HG02870 (cell line): ENCODE results near the gene OSBP.
A peak's percentile ranks its signal among the peaks of the same experiment; 100 is the strongest.
"Not testable (repeated sequence)": the region's sequence is repeated elsewhere in the genome, so short reads cannot be mapped to it uniquely, and the experiment has no call there.

ENCODE experiments used
- ATAC-seq: cut with Tn5 transposase; IDR thresholded peaks from one replicate; pipeline ENCODE4 v1.9.1; 2021; ENCODE audit warnings: mild to moderate bottlenecking, moderate library complexity; ENCODE audit not compliant: unreplicated experiment

OSBP gene

DNA sequence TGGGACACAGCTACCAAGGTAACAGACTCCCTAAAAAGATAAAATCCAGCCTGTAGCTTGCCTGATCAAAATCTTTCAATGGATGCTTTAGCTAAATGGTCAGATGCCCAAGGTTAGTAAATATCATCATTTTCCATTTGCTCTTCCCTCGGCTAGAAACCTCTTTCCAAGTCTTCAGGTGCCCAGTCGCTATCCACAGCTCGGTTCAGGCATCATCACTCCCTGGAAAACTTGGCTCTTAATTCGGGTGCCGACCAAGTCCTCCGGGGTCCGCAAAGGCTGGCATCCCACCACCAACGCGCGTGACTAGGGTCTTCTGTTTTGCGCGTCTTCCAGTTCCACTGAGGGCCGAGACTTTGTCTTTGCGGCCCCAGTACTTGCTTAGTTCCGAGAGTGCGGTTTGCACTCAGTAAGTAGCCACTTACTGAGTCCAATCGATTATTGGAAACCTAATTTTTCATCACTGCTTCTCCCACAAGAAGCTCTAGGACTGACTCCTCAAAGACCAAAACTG is 59.9 kb downstream of the OSBP start:
- no peak for ATAC-seq

DNA sequence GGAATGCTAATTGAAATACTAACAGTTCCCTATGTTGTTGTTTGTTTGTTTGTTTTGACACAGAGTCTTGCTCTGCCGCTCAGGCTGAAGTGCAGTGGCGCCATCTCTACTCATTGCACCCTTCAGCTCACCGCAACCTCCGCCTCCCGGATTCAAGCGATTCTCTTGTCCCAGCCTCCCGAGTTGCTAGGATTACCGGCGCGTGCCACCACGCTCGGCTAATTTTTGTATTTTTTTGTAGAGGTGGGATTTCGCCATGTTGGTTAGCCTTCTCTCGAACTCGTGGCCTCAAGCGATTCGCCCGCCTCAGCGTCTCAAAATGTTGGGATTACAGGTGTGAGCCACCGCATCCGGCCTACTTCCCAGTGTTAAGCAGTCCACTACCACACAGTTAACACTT is 62.3 kb downstream of the OSBP start:
- no peak for ATAC-seq

DNA sequence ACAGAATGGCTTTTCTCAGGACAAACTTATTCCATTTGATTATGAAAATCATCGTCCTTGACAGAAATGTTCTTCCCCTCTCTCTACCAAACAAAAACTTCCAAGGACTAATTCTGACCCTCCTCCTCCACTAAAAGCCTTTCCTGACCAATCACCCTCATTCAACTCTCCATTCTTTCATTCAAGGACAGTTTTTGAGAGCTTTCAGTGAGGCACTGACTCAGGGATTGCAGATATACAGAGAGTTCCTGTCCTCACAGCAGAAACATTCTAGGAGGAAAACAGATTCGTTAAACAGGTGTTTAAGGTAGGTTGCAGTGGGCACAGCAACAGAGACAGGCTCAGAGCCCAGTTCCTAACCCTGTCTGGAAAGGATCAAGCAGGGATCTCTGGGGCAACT is 62.7 kb downstream of the OSBP start:
- ATAC-seq: no peak

DNA sequence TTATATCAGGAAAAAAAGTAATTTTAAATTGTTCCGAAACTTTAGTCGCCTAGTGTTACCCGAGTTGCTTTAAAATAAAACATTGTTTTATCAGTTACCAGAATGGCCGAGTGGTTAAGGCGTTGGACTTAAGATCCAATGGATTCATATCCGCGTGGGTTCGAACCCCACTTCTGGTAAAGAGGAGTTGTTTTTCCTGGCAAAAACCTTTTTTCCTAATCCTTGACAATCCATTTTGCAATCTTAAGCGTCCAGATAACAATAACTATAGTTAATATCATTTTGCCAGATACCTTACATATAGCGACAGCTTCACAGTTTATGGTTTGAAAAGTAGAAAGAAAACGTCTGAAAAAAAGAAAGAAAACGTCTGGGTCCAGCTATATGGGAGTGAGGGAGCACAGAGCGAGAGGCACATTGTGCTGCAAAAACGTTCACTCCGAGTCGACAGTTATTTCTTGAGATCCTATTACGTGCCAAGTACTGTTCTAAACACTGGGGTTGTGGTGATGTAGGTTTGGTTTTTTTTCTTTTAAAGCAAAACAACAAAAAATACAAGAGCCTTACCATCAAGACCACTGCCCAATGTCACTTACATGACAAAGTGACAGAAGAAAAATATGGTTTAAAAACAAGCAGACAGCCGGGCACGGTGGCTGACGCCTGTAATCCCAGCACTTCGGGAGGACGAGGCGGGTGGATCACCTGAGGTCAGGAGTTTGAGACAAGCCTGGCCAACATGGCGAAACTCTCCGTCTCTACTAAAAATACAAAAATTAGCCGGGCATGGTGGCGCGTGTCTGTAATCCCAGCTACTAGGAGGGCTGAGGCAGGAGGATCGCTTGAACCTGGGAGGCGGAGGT is 63.7 kb downstream of the OSBP start:
- no peak for ATAC-seq

DNA sequence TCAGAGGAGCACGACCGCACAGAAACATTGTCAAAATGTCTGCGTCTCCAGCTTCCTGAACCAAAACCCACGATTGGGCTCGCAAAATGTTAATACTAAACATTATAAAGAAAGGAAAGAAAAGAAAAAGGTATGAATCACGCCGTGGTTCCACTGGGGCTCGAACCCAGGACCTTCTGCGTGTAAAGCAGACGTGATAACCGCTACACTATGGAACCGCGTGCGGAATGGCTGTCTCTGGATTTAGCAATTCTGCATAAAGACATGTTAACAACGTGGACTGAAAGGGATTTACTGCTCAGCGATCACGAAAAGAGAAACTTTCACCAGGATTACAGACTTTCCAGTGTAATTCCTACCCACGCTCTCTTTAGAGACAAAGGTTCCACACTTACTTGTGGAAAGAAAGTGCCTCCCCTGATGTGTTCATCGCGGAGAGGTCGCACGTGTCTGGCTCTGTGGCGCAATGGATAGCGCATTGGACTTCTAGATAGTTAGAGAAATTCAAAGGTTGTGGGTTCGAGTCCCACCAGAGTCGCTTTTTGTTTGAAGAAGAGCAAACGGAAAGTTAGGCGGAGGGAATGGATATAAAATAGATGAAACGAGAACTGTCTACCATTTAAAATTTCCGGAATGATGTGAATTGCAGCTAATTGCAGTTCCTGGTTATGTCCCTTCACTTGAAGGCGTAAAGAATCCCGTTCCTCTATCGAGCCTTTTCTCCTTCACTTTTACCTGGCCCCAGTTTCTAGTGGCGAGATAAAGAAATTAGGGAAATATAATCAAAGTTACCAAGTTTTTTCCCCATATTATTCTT is 64.5 kb downstream of the OSBP start:
- ATAC-seq: peak; percentile 23

DNA sequence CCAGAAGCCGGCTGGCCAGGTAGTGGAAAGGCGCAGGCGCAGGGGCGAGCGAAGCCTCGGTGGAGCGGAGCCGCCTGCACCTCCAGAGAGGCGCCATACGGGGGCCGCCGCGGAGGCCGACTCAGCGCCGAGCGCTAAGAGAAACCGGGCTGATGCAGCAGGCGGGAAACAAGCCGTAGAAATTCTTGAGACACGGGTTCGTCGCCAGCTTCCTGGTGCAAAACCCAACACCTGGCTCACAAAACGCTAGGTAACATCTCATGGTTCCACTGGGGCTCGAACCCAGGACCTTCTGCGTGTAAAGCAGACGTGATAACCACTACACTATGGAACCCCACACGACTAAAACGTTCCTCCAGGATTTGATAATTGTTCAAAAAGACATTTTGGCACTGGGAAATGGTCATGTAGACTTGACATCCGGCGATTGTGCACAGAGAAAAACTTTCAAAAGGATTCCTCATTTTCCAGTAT is 65.2 kb downstream of the OSBP start:
- ATAC-seq: peak; percentile 89

DNA sequence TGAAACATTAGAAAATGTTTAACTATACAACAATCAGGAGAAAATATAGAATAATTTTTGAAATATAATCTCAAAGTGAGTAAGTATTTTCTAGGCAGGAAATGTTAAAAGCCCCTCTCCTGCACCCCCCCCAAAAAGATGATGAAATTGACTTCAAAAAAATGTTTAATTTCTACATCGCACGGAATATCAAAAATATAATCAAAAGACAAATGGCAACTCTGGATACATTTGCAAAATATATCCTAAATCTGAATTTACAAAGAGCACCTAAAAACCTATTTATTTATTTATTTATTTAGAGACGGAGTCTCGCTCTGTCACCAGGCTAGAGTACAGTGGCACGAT is 67.3 kb downstream of the OSBP start:
- ATAC-seq: no peak

DNA sequence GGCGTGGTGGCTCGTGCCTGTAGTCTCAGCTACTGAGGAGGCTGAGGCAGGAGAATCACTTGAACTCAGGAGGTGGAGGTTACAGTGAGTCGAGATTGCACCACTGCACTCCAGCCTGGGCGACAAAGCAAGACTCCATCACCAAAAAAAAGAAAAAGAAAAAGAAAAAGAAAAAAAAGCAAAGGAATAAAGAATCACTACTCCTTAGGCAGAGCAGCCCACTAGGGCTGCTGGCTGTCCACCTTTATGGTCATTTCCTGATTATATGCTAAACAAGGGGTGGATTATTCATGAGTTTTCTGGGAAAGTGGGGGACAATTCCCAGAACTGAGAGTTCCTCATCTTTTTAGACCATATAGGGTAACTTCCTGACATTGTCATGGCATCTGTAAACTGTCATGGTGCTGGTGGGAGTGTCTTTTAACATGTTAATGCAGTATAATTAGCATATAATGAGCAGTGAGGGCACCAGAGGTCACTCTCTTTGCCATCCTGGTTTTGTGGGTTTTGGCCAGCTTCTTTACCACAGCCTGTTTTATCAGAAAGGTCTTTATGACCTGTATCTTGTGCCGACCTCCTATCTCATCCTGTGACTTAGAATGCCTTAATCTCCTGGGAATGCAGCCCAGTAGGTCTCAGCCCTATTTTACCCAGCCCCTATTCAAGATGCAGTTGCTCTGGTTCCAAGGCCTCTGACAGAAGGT is 67.8 kb downstream of the OSBP start:
- ATAC-seq: not testable (repeated sequence)

DNA sequence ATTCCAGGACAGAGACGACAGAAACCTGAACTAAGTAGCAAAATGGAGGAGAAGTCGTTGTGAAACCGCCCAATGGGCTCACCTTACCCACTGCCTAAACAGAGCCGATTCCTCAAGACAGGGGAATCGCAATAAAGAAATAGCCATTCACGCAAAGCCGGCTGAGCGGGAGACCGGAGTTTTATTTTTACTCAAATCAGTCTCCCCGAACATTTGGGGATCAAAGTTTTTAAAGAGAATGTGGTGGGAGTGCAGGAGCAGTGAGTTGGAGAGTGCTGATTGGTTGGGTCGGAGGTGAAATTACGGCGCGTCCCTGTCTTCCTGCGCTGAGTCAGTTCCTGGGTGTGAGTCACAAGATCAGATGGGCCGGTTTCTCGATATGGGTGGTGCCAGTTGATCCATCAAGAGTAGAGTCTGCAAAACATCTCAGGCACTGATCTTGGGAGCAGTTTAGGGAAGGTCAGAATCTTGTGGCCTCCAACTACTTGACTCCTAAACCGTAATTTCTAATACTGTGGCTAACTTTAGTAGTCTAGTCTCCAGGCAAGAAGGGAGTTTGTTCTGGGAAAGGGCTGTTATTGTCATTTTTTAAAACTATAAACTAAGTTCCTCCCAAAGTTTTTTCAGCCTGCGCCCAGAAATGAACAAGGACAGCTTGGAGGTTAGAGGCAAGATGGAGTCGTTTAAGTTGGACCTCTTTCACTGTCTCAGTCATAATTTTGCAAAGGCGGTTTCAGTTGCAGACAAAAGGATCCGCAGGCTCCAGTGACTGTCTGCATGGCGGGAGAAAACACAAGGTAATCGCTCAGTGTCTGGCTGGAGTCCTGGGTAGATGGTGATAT is 70.2 kb downstream of the OSBP start:
- ATAC-seq: no peak

DNA sequence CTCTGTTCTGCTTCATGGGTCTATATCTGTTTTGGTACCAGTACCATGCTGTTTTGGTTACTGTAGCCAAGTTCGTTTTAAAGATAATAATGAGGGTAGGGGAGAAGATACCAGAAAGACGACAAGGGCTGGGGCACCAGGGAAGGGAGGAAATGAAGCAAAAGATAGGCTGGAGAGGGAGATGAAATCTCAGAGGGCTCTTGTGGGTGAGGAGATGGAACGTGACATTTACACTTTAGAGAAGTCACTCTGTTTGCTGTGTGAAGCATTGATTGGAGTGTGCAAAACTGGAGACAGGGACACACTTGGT is 70.8 kb downstream of the OSBP start:
- ATAC-seq: no peak

DNA sequence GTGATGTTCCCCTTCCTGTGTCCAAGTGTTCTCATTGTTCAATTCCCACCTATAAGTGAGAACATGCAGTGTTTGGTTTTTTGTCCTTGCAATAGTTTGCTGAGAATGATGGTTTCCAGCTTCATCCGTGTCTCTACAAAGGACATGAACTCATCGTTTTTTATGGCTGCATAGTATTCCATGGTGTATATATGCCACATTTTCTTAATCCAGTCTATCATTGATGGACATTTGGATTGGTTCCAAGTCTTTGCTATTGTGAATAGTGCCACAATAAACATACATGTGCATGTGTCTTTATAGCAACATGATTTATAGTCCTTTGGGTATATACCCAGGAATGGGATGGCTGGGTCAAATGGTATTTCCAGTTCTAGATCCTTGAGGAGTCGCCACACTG is 71.9 kb downstream of the OSBP start:
- ATAC-seq: not testable (repeated sequence)

DNA sequence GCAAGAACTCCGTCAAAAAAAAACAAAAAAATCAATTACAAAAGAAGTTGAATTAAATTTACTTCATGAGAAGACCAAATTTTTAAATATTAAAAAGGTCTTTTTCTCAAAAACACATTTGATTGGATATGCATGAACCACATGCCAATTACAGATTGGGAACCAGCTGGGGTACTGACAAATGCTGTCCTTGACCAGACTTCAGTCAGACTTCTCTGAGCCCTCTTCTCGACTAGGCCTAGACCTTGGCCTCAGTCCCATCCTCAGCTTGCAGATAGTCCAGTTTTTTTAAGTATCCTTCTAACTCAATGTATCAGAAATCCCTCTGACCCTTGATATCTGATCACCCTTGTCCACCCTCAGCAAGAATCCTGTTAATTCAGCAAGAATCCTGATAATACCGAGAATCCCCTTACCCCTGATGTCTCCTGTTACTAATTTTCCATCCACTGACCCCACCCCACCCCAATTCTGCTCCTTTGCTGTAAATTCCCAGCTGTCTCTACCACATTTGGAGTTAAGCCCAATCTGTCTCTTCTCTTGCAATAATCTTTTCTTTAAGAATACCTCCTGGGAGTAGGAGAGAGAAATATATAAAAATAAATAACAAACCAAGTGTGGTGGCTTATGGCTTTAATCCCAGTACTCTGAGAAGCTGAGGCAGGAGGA is 73.3 kb downstream of the OSBP start:
- ATAC-seq: no peak

DNA sequence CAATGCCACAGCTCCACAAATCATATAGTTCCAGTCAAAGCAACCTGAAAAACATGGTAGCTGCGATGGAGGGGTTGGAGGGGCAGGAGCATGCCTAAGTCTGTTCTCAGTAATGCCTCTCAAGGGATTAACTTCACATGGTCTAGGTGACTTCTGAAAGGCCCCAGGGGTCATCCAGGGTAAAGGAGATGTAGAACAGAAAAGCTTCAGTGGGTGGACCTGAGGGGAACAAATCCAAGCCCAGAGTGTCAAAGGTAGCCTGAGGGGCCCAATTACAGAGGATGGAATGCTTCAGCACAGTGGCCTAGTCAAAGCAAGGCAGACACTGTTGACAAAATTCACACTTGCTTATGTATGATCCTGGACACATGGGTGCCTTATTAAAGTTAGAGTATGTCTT is 80.9 kb downstream of the OSBP start:
- ATAC-seq: no peak

DNA sequence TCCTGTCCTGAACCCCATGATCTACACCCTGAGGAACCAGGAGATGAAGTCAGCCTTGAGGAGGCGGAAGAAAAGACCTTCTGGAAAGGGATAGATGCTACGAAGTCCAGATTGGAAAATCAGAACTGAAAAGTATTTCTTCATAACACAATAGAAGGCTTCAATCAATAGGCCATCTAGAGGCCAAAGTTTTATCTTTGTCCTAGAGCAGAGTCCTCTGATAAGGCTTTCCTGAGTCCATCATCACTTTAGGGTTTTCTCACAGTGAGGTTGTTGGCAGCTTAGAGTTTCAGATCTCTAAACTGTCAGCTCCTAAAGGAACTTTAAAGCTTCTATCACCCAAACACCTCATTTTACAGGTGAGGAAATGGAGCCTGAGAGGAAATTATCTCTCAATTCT is 83.0 kb downstream of the OSBP start:
- ATAC-seq: no peak

DNA sequence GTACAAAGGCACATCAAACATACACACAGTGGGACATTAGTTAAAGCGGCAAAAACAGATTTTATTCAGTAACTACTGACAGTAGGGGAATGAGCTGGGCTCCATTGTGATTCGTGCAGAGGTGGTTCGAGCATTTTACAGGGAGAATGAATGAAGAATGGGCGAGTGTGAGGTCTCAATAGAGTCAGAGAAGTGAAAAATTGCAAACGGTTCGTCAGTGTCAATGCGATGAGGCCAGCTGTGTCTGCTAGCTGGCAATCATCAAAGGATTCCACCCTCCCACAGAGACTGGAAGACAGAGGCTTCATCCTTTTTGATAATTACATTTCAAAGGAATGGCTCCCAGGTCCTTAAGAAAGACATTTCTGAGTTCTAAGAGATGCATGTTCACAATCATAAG is 86.9 kb downstream of the OSBP start:
- ATAC-seq: no peak
